GM21717 (cell line): ENCODE measurements around the gene FARP1.
A peak's percentile ranks its signal among the peaks of the same experiment; 100 is the strongest.

ENCODE experiments used
- ATAC-seq: cut with Tn5 transposase; IDR thresholded peaks from one replicate; pipeline ENCODE4 v1.9.1; 2021; ENCODE audit warnings: mild to moderate bottlenecking, moderate library complexity; ENCODE audit not compliant: unreplicated experiment

The FARP1 gene

DNA sequence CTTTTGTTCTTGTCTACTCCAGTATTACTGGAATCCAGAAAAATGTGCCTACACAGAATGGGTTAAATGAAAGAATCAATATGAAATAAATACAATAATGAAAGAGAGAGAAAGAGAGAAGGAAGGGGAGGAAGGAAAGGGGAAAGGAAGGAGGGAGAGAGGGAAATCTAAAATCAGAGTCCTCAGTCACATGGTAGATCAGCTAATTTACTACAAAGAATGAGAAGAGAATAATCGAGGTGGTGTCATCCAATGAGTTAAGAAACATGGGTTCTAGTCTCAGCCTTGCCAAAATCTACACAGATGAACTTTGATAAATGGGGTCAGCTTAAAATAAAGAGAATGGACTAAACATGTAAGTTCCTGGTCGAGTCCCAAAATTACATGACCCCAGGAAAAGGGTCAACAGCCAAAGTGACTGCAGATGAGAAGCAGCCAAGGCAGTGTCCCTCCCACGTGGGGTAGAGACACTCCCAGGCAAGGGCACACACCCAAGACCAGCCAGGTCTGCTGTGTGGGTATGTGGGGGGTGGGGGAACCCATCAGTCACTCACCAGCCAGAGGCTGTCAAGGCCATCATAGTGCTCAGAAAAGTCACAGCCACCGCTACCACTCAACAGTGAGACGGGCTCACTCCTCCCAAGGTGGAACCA is 330.4 kb downstream of the FARP1 start:
- ATAC-seq, result no peak

DNA sequence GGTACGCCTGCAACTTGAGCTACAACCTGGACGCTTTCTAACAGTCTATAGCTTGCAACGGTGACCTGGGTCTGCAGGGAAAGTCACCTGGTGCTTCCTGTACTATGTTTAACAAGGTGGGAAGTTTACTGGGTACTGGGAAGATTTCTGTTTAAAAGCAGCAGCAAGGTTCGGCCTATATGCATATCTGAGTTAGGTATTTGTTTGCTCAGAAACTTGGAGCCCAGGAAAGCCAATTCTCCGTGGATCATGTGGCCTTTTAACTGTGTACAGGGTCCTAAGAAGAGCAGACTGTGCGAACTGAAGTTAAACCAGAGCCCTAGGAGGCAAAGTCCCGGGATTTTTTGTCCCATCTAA is 330.9 kb downstream of the FARP1 start:
- ATAC-seq, result no peak

DNA sequence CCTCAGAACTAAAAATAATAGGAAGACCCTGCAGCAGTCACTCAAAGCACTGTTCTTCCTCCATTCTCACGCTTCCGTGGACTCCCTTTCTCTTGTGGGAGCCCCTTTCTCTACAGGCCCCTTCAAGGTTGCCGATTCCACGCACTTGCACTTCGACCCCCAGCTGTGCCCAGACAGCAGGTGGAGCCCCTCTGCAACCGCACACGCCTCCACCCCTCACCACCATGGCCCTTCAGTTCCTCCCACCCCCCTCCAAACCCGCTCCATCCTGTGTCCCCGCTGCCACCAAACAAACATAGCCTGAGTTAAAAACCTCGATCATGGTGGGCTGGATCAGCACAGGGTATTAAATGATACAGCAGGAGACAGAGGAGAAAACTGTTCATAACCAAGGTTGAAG is 331.4 kb downstream of the FARP1 start:
- no peak for ATAC-seq

DNA sequence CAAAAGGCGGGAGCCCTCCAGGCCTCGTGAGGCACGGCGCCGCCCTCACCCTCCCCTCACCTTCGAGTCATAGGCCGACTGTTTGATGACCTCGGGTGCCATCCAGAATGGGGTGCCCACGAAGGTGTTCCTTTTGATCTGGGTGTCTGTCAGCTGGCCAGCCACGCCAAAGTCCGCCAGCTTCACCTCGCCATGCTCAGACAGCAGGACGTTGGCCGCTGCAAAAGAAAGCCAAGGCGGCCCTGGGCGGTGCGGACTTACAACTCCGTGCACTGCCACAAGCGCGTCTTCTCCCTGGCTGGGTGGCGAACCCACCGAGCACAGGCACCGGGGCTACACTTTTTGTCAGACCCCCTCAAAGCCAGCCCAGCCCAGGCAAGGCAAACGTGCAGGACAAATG is 331.9 kb downstream of the FARP1 start:
- no peak for ATAC-seq

DNA sequence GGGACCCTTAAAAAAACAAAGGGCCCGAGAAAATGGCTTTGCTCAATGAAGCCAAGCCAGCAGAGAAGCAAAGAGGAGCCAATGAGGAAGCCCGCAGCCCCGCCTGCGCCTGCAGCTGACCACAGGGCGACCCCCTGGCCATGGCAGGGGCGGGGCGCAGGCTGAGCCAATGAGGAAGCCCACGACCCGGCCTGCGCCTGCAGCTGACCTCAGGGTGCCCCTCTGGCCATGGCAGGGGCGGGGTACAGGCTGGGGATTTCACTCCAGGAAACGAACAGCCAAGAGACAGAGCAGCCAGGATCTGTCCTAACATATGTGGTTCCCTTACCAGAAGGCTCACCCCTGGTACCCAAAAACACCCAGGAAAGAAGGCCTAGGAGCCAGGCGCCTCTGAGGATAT is 332.6 kb downstream of the FARP1 start:
- ATAC-seq, result no peak

DNA sequence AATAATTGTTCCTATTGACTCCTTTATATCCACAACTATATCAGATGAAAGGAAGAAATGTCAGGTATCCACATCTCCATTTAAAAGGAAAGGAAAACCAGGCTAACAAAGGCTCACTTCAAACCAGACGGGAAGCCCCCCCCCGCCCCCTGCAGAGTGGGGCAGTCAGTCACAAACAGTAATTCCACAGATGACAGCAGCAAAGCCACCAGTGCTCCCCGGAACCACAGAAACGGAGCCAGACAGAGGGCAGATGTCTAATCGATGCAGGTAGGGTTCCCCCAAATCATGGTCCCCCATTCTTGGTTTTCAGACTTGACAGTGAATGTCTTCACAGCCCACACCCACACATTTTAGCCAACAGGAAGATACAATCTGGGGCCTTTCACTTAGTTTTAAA is 333.2 kb downstream of the FARP1 start:
- ATAC-seq, result peak; percentile 42

DNA sequence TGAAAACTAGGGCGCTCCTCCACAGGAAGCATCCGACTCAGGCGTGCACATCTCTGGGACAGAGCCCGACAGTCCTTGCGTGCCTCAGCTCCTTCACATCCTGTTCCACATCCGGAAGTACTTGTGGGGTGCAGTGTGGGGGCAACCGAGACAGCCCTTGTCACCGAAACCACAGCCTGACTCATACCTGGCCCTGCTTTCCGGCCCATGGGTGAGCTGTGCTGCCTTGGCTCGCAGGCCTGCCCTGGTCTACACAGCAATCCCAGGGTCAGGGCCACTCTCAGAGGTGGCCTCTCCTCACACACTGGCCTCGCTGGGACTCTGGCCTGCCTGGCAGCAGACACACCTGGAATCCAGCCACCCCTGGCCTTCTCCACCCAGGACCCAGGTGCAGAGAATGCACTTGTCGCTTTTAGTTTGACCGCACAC is 333.7 kb downstream of the FARP1 start:
- ATAC-seq, result peak; percentile 94

DNA sequence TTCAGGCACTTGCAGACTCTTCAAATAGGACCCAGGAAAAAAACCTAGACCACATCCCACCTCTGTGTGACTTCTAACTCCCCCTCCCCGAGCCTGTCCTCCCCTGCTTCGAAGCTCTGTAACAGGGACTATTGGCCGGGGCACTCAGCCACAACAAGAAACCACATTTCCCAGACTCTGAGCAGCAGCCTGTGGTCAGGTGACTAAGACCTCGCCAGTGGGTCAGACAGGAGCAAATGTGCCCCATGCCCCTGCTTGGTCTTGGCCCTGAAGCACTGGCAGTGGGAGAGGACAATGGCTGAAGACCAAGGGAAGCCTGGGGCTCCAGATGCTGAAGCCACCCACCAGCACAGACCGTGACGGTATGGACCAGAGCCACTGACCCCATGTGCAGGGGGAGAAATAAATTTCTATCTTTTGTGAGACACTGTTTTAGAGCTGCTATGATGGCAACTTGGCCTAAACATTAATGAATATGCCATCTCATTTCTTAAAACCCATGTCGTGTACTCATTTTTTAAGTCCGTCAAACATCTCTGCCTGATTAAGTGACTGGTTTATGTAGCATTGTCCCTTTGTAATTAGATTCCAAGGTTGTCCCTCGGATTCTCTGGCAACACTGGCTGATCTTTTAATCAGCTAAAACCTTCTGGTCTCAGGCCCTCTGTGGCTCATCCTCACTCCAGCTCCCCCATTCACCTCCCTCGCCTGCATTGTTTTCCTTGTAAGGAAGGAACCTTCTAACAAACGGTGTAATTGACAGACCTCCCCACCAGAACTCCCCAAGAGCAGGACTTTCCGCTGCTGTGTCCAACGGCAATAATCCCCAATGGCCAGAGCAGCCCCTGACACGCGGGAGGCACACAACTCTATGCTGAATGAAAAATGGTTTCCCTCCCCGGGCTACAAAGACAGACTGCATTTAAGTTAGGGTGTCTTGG is 335.6 kb downstream of the FARP1 start:
- peak; percentile 33 for ATAC-seq

DNA sequence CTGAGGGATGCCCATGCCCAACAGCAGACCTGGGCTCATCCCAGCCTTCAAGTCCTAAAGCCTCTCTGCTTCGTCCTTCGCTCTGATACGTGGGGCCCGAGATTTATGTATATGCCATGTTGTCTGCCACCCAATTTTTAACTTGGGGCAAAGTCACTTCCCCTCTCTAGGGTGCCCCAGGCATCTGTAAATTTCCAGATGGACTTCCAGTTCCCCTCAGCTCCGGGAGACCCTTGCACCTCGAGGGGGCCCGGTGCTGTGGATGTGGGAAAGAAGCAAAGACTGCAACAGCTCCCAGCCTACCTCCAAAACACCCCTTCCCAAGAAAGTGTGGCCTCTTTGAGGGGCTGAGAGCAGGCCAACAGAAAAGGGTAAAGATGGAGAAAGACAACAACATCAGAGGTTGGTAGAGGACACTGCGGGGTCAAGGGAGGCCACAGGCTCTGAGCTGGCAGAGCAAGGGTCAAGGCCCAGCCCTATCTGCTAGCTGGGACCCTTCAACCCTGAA is 336.7 kb downstream of the FARP1 start:
- no peak for ATAC-seq

DNA sequence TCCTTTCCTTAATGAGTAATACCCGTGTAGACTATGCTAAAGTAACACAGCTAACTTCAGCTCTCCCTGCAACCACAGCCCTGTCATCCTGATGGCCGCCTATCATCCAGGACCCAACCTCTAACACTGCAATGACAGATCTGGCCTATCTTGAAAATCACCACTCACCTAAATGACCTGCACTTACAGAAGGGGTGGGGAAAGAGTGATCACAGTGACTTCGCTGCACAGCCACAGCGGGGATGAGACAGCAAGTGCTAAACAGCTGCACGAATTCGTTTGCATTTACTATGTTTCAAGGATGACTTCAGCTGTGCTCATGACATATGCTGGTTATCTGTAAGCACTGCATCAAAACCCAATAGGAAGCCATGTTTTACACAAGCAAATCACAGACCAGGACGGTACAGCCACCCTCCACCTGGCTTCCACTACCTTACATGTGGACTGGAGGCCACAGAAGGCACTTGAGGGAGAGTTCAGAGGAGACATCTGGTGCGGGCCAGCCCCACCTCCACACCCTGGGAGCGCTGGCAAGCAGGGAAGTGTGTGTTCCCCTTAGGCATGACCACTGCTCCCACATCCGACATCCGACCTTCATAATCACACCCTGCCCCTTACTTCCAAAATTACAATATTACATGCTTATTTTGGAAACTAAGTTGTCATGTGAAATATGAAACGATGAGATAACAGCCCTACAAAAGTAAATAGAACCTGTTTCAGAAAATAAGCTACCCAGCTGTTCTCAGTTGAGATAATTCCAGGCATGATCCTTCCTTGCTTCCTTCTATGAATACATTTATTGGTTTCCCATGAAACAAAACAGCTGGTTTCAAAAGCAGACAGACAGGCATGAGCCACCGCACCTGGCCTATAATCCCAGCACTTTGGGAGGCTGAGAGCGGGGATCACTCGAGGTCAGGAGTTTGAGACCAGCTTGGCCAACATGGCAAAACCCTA is 338.3 kb downstream of the FARP1 start:
- peak; percentile 31 for ATAC-seq

DNA sequence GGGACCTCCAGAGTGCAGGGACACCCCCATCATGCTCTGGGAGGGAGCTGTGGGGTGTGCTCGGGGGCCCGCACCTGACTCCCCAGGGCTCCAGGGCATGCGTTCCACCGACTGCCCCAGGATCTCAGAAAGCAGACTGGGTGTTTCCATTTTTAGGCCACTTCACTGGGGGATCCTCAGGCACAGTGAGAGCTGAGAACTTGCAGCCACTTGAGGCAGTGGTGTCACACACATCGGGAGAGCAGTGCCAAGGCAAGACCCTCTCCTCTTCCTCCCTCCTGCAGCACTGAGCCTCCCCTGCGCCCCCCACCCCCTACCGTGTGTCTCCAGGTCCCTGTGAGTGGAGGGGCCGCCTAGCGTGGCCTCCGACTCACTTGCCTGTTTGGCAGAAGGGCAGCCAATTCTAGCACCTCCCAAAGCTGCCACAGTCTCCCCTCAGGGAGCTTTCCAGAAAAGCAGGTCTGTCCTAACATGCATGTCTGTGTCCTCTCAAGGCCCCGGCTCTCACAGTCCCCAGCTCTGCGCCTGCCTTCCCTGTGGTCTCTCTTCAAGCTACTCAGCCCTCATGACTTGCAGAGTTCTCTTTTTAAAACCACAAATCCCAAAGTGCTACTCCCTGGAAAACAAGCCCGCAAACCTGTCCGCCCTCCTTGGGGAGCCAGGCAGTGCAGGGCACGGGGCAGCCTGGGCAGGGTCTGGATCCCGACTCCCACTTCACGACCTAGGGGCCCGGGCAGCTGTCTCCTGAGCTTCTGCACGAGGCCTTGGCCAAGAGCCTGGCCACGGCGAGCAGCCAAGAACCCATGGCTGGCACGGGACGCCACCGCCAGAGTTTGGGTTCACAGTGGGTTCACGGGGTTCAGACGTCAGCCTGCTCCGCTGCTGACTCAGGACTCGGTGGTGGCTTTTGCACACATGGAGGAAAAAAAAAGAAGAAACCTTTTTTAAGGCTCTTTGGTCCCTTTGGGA is 339.9 kb downstream of the FARP1 start:
- no peak for ATAC-seq

DNA sequence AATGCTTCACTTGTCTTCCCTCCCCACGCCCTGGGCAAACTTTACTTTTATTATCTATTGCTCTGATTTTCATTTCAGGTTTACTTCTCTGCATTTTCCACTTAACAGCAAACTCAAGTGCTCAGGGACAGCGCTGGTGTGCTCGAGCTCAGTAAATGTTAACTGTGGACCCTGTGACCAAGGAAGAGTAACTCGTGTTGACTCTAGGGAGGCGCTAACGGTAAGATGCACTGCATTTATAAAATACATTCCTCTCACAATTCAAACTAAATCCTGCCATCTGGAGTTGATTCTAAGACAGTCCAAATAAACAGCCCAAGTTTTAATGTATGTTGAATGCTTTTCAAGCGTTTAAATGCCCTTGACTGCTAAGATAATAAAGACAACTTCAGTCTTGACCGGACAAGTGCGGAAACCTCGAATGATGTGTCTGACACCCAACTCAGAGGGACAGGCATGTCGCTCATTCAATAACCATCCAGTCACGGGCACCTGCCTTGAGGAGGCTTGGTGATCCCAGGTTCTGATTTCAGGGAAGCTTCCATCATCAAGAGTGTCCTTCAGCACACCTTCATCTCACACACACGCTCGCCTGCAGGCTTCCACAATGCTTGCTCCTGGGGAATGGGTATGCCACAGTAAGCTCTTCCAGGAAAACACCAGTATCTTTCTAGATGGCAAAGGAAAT is 340.9 kb downstream of the FARP1 start:
- ATAC-seq, result no peak

DNA sequence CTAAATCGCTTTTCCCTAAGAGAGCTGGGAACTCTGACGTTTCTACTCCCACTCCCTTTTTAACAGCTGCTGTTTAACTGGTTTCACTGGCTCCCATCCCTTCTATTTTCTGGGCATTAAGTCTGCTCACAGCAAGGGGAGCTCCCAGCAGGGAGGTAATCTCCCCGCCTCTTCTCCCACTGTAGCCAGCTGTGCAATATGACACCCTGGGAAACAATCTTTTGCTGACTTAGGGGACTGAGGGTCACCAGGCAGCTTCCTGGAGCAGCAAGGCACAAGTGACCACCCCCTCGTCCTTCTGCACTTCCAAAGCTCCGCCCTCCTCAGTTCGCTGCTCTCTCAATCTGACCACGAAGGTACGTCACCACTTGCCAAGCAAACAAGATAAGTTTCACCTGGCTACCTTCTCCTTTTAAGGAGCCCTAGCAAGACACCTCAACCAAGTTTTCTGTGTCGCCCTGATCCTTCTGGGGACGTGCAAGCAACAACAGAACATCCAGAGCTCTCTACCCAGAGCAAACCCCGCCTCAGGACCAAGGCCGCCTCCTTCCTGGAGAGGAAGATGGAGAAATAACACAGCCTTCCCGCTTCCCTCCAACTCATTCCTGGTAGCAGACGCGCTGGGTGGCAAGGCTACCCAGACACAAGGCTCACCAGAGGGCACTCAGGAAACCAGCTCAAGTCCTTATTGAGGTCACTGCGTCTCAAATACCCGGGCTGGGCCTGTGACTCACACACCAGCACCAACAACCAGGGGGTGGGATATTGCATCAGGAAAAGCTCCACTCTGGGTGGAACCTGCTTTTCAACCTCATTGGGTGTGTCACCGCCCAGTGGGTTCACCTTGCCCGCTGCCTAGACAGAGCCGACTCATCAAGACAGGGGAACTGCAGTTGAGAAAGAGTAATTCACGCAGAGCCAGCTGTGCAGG is 341.7 kb downstream of the FARP1 start:
- ATAC-seq, result no peak

DNA sequence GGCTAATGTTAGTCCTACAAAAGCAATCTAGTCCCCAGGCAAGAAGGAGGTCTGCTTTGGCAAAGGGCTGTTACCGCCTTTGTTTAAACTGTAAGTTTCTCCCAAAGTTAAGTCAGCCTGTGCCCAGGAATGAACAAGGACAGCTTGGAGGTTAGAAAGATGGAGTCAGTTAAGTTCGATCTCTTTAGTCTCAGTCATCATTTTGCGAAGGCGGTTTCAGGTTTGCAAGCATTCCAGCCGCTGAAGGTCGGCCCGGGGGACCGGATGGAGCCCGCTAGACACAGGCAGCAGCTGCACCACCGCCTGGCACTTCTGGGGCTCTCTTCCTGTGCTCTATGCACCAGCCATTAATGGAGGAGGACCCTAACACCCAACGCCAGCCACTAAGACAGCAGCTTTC is 342.7 kb downstream of the FARP1 start:
- ATAC-seq, result no peak

DNA sequence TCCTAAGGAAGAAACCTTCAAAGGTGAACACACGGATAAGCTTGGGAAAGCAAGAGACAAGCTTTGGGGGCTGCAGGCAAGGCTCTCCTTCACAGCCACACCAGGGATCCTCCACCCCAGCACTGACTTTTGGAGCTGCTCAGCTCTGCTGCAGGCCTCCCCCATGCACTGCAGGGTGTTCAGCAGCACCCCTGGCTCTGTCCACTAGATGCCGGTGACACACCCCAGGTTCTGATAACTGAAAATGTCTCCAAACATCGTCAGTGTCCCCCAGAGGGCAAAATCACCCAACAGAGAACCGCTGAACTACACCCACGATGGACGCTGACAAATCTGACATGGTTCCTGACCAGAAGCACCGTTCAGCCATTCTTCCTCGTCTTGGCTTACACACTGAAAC is 343.5 kb downstream of the FARP1 start:
- ATAC-seq, result no peak

DNA sequence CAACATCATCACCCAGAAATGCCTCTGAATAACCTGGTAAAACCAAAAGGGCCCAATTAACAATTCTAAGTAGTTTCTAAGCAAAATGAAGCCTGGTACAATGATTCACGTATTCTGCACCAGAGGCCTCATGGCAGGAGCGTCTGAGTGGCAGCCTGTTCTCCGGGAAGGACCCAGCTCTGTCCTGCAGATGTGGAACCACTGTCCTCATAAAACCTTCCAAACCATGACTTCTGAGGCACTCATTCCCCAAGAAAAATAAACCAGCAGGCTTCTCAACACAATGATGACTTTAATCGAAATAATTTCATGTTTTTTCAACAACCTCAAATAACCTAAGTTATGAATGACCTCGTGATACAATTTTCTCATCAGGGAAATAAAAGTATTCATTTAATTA is 344.1 kb downstream of the FARP1 start:
- no peak for ATAC-seq

DNA sequence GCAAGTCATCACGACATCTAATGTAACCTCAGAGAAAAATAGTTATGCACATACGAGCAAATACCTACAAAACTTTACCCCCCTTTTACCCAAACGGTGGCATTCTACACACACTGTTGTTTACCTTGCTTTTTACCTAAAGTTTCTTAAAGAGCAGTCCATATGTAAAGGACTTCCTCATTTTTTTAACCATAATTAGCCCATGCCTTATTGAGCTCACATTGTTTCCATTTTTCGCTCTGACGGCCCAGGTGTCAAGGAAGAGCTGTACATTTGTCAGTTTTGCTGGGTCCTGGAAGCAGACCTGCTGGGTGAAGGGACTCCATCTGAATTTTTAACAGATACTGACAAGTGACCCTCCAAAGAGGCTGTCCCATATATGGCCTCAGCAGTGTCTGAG is 344.6 kb downstream of the FARP1 start:
- ATAC-seq, result peak; percentile 48

DNA sequence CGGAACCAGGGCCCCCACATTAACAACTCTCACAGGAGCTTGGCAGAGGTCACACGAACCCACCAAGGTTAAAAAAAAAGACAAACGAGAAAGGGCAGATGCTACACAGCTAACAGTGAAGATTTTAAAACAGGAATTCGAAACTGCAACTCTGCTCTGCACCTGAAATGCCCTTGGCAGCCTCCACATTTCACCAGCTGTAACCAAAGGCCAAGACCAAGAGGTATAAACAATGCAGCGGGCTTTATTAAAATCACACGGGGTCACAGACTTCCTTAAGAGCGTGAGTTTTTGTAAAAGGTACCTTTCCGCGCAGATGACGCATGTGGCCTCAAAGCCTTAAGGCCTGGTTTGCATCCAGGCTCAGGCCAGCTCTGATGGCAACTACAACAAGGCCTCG is 345.8 kb downstream of the FARP1 start:
- peak; percentile 61 for ATAC-seq
